GM19468 (cell line): ENCODE data around the gene CIAO2B.

Source experiments
- ATAC-seq: cut with Tn5 transposase; IDR thresholded peaks from one replicate; pipeline ENCODE4 v1.9.1; 2021; ENCODE audit warnings: mild to moderate bottlenecking, moderate library complexity, moderate number of reproducible peaks; ENCODE audit not compliant: unreplicated experiment; ENCODE audit errors: extremely low read depth

Gene CIAO2B

DNA sequence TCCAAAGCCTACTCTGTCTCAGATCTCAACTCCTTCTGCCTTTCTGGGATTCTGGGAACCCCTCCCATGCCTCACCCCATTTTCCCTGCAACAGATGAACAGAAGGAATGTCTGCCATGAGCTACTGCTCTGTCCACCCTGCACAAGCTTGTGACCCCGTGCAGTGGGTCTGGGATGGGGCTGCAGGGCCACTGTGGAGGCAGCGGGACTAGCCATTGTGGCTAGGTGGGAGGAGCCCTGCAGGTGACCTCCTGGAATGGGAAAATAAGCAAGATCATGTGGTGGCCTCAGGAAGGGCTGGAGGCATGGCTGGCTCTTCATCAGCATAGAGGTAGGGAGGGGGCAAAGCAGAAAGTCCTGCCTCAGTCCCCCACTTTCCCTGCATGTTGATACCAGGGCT, 40.1 kb downstream of the CIAO2B start:
- no peak for ATAC-seq

DNA sequence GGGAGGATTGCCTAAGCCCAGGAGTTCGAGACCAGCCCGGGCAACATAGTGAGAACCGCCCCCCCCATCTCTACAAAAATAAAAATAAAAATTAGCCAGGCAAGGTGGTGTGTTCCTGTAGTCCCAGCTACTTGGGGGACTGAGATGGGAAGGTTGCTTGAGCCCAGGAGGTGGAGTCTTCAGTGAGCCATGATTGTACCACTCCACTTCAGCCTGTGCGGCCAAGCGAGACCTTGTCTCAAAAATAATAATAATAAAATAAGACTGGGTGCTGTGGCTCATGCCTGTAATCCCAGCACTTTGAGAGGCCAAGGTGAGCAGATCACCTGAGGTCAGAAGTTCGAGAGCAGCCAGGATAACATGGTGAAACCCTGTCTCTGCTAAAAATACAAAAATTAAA, 42.4 kb downstream of the CIAO2B start:
- no peak for ATAC-seq

DNA sequence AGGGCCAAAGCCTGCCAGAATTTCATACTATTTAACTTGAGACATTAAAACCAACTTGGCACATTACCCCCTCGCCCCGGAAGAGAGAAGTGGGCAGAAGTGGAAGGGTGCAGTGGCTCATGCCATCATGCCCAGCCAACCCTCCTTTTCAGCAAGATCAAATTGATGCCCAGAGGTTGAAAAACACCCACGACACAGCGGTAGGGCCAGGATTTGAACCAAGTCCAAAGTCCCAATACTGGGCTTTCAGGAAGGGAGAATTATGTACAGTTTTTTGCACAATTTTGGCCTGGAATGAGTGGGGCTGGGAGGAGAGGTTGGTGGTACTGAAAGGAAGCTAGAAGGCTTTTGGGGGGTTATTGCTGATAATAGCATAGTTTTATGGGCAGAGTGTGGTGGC, 42.8 kb downstream of the CIAO2B start:
- no peak for ATAC-seq

DNA sequence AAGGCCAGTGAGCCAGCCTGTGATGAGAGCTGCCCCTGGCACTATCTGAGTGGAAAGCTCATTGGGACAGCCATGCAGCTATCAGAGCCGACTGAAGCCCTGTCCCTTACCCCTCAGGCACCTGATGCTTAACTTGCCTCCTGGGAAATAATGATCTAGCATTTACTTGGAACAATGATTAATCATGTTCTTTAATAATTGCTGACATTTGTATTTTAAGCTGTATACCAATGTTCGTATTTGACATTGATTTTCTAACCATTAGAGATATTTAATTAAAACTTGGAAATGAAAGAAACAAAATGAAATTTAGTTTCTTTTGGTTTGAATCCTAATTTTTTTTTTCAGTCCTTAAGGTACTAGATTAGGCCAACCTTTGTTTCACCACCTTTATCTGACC, 43.4 kb downstream of the CIAO2B start:
- no peak for ATAC-seq

DNA sequence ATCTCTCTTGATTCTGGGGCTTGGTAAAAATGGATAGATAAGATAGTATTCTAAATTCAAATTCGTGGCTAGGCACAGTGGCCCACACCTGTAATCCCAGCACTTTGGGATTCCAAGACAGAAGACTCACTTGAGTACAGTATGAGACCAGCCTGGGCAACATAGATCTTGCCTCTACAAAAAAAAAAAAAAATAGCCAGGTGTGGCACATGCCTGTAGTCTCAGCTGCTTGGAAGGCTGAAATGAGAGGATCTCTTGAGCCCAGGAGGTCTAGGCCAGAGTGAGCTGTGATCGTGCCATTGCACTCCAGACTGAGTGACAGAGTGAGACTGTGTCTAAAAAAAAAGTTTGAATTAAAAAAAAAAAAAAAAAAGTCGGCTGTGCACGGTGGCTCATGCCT, 44.6 kb downstream of the CIAO2B start:
- ATAC-seq = no peak

DNA sequence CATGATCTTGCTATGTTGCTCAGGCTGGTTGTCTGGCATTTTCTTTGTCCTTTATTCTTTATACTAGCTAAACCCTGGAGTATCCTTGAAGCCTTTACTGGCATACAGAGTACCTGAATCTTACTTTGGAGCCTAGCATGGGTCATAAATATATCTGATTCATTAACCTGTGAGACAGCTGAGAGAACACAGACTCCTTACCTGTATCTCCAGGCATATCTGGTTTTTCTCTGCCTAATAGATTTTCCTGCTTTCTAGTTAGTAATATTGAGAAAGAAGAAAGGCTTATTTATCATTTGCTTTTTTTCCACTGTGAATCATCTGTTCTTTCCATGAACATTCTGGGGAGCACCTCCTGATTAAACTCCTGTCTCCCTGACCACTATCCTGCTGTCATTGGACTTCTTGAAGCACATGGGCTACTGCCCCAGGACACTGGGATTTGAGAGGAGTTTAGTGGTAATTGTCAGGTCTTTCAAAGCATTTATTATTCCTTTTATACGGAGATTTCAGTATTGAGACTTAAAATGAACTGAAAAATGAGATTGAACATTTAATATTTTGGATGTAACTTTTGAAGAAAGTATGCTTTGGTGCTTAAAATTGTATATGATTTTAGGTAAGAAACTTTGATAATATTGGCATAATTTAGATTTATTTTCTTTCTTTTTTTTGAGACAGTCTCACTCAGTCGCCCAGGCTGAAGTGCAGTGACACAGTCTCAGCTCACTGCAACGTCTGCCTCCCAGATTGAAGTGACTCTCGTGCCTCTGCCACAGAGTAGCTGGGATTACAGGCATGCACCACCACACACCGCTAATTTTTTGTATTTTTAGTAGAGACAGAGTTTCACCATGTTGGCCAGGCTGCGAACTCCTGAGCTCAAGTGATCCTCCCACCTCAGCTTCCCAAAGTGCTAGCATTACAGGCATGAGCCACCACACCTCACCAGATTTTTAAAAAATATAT, 45.3 kb downstream of the CIAO2B start:
- ATAC-seq = no peak

DNA sequence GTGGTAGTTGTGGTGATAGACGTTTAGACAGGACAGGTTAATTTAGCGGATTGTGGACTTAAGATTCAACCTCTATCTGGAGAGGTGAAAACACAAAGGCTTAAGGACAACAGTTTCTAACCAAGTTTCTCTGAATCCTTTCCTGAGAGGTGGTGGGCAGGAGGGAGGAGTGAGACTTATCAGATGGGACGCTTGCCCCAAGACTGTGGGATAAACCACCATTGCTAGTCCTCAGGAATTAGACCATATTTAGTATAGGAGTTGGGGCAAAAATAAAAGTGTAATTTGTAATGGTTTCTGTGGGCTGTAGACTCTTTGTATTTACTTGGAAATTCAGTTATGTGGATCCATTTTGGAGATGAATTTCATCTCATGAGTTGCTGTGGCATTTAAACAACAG, 47.3 kb downstream of the CIAO2B start:
- ATAC-seq = no peak

DNA sequence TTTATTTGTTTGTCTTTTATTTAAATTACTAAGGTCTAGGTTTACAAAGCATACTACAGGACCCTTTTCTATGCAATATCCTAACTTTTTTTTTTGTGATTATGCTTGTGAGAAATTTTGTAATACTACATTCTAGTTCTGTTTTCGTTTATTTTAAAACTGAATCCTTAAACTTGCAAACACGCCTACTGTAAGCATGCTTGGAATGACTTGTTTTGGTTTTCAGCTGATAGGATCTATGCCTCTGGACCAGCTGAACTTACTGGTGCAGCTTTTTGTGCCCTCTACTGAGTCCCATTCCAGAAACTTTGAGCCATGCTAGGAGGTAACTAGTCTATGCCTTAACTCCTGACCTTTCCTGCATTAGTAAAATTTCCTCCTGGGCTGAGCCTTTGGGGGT, 47.9 kb downstream of the CIAO2B start:
- no peak for ATAC-seq

DNA sequence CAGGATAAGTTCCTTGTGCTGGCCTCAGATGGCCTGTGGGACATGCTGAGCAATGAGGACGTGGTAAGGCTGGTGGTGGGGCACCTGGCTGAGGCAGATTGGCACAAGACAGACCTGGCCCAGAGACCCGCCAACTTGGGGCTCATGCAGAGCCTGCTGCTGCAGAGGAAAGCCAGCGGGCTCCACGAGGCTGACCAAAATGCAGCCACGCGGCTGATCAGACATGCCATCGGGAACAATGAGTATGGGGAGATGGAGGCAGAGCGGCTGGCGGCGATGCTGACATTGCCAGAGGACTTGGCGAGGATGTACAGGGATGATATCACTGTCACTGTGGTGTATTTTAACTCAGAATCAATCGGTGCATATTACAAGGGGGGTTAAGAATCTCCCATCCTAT, 48.7 kb downstream of the CIAO2B start:
- no peak for ATAC-seq

DNA sequence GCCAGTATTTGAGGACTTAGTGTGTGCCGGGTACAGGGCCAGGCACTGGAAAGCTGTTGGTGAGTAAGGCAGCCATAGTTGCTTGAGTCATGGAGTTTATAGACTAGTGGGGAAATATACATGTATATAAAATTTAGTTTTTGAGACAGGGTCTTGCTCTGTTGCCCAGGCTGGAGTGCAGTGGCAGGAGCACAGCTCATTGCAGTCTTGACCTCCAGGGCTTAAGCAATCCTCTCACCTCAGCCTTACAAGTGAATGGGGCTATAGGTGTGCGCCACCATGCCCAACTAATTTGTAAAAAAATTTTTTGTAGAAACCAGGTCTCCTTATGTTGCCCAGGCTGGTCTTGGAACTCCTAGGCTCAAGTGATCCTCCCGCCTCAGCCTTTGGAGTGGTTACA, 51.5 kb downstream of the CIAO2B start:
- no peak for ATAC-seq
